Measurements from ENCODE around the gene MYO9A.

DNA sequence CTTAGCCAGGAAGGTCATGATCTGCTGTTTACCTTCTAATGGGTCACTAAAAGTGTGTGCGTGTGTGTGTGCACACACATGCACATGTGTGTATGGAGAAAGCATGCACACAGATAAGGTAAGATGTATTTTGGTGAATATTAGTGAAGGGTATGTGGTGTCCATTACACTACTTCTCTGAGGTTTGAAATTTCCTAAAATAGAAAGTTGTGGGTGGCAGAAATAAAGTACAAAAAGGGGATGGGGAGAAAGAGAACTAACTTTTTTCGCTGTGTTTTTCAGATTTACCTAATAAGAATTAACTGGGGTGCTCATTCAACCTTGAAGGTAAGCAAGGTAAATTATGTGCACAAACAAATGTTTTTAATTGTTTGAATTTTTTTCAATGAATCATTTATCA is 332.0 kb downstream of the MYO9A start:
- TF ChIP-seq, protein P1, sequence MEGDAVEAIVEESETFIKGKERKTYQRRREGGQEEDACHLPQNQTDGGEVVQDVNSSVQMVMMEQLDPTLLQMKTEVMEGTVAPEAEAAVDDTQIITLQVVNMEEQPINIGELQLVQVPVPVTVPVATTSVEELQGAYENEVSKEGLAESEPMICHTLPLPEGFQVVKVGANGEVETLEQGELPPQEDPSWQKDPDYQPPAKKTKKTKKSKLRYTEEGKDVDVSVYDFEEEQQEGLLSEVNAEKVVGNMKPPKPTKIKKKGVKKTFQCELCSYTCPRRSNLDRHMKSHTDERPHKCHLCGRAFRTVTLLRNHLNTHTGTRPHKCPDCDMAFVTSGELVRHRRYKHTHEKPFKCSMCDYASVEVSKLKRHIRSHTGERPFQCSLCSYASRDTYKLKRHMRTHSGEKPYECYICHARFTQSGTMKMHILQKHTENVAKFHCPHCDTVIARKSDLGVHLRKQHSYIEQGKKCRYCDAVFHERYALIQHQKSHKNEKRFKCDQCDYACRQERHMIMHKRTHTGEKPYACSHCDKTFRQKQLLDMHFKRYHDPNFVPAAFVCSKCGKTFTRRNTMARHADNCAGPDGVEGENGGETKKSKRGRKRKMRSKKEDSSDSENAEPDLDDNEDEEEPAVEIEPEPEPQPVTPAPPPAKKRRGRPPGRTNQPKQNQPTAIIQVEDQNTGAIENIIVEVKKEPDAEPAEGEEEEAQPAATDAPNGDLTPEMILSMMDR (conservative IDR thresholded peaks at IDR 0.05) = no peak
- no peak for TF ChIP-seq ZFX (IDR thresholded peaks at IDR 0.05)
